GM10248 (cell line): ENCODE measurements around the gene SDCBP2.

Experiments
- CTCF ChIA-PET: fragments of 300-600 bp; sonication (Branson Sonifier 250); formaldehyde crosslinking; extraction: SDS; loops from one replicate; lab custom pipeline; 2021; ENCODE audit warnings: antibody characterized with exemption; lab: Yijun Ruan, JAX
- POLR2A ChIA-PET: fragments of 350-650 bp; sonication (Branson Sonifier 250); formaldehyde crosslinking; extraction: SDS; loops from one replicate; lab custom pipeline; 2020; ENCODE audit warnings: antibody characterized with exemption; lab: Yijun Ruan, JAX
- DNase-seq: peaks from one replicate; pipeline ENCODE4 v3.0.0; 2012; ENCODE audit errors: extremely low spot score
- CTCF ChIP-seq: IDR thresholded peaks from 2 replicates; pipeline ENCODE4 v1.5.1; 2012; ENCODE audit warnings: mild to moderate bottlenecking, low read depth; ENCODE audit errors: extremely low read depth, missing control alignments, control extremely low read depth

SDCBP2 gene

GRCh38 chr20:1291191-1291741 lies 37.7 kb downstream of the SDCBP2 start:
- TF ChIP-seq CTCF = no peak
- no peak for DNase-seq
- ChIA-PET POLR2A (no interaction called here), CTCF (interaction anchor here (0.9 kb wide), 2 partner anchors 9 to 486 kb away, joined by 3 to 4 read pairs; no protein-coding TSS in a partner anchor)

GRCh38 chr20:1287787-1288569 lies 41.0 kb downstream of the SDCBP2 start:
- POLR2A ChIA-PET = no interaction called here

GRCh38 chr20:1287306-1287705 lies 41.6 kb downstream of the SDCBP2 start:
- no peak for TF ChIP-seq CTCF
- POLR2A ChIA-PET = no interaction called here
- CTCF ChIA-PET = interaction anchor here (0.9 to 1.7 kb wide), 2 partner anchors 12 to 14 kb away, joined by 4 read pairs; no protein-coding TSS in a partner anchor
- DNase-seq = no peak

More at GRCh38 chr20:1287787-1288569, 41.0 kb downstream of the SDCBP2 start:
- TF ChIP-seq CTCF = no peak
- CTCF ChIA-PET = interaction anchor here (1.7 kb wide), 1 partner anchor 12 kb away, joined by 4 read pairs; no protein-coding TSS in a partner anchor
- DNase-seq = no peak

GRCh38 chr20:1286267-1287024 lies 42.5 kb downstream of the SDCBP2 start:
- ChIA-PET CTCF (interaction anchor here (0.9 to 1.7 kb wide), 2 partner anchors 11 to 13 kb away, joined by 4 read pairs; no protein-coding TSS in a partner anchor), POLR2A (interaction anchor here (0.7 kb wide), 1 partner anchor 520 kb away, joined by 4 read pairs; no protein-coding TSS in a partner anchor)
- no peak for TF ChIP-seq CTCF
- no peak for DNase-seq

GRCh38 chr20:1283522-1284510 lies 45.1 kb downstream of the SDCBP2 start:
- POLR2A ChIA-PET = no interaction called here
- CTCF ChIA-PET = interaction anchor here (1.4 to 1.7 kb wide), 2 partner anchors 9 kb away, joined by 3 to 6 read pairs; no protein-coding TSS in a partner anchor

More at GRCh38 chr20:1283522-1284510, 45.1 kb downstream of the SDCBP2 start:
- no peak for TF ChIP-seq CTCF
- no peak for DNase-seq
